GM18505 (cell line): Measurements from ENCODE around the gene CPED1.

Experiments
- ATAC-seq: cut with Tn5 transposase; IDR thresholded peaks from one replicate; pipeline ENCODE4 v1.9.1; 2021; ENCODE audit not compliant: unreplicated experiment
- POLR2A ChIP-seq: IDR thresholded peaks from 4 replicates; pipeline ENCODE4 v1.6.1; 2011; ENCODE audit warnings: borderline replicate concordance; ENCODE audit not compliant: insufficient read depth, insufficient read length; ENCODE audit errors: extremely low read depth

CPED1 gene

GRCh38 chr7:121341933-121342332, 353.4 kb downstream of the CPED1 start:
- TF ChIP-seq POLR2A, result no peak
- ATAC-seq, result no peak

GRCh38 chr7:121342631-121343030, 354.1 kb downstream of the CPED1 start:
- no peak for TF ChIP-seq POLR2A
- no peak for ATAC-seq

- ATAC-seq, result no peak
Measured at GRCh38 chr7:121343302-121343701, 354.8 kb downstream of the CPED1 start.

DNA sequence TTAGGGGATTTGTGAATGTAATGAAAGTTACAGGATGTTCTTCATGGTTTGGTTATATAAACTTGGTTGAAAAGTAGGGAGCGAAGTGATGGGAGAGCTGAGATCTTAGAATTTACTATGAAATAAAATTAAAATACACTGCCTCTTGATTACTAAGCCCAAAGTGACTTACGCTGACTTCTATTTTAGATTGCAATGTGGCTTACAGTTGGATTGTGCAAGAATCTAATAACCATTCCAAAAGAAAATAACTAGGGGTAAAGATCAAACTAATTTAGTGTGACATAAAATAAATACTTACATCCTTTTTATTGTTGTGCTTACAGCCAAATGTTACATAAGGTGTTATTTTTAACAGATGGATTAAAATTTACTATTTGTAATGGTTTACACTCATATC, 355.6 kb downstream of the CPED1 start:
- no peak for ATAC-seq
- no peak for TF ChIP-seq POLR2A

More at GRCh38 chr7:121343302-121343701, 354.8 kb downstream of the CPED1 start:
- TF ChIP-seq POLR2A, result no peak

- no peak for ATAC-seq
Measured at GRCh38 chr7:121344497-121344896, 356.0 kb downstream of the CPED1 start.

More at GRCh38 chr7:121344497-121344896, 356.0 kb downstream of the CPED1 start:
- TF ChIP-seq POLR2A, result no peak
